GM19328 (cell line): ENCODE measurements around the gene FGR.
"Not testable (repeated sequence)": the region's sequence is repeated elsewhere in the genome, so short reads cannot be mapped to it uniquely, and the experiment has no call there.

ENCODE experiments used
- ATAC-seq: cut with Tn5 transposase; IDR thresholded peaks from one replicate; pipeline ENCODE4 v1.9.1; 2021; ENCODE audit warnings: mild to moderate bottlenecking, moderate library complexity; ENCODE audit not compliant: unreplicated experiment

Gene FGR

GRCh38 chr1:27635396-27636142 is 584 bp upstream of the FGR start:
- ATAC-seq: no peak

- no peak for ATAC-seq
Measured at GRCh38 chr1:27634177-27634984, 604 bp downstream of the FGR start.

DNA sequence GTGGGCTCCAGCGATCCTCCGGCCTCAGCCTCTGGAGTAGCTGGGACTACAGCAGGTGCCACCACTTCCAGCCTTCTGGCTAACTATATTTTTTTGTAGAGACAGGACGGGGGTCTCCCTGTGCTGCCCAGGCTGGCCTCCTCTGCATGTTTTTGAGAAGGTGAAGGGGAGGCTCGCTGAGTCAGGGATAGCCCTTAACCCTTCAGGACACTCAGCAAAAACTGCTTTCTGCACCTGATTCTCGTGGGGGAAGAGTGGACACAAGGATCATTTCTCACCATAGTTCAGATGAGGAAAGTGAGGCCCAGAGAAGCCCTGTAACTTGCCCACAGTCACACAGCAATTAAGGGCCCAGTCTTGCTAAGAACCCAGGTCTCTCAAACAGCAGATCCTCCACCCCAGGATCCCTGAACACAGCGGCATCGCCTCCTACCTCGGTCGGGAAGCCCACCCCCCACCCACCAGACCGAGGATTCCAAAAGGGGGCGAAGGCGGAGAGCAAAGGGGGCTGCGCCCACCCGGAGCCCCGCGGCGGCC is 1.3 kb downstream of the FGR start:
- no peak for ATAC-seq

GRCh38 chr1:27633298-27633610 is 1.7 kb downstream of the FGR start:
- ATAC-seq: no peak

DNA sequence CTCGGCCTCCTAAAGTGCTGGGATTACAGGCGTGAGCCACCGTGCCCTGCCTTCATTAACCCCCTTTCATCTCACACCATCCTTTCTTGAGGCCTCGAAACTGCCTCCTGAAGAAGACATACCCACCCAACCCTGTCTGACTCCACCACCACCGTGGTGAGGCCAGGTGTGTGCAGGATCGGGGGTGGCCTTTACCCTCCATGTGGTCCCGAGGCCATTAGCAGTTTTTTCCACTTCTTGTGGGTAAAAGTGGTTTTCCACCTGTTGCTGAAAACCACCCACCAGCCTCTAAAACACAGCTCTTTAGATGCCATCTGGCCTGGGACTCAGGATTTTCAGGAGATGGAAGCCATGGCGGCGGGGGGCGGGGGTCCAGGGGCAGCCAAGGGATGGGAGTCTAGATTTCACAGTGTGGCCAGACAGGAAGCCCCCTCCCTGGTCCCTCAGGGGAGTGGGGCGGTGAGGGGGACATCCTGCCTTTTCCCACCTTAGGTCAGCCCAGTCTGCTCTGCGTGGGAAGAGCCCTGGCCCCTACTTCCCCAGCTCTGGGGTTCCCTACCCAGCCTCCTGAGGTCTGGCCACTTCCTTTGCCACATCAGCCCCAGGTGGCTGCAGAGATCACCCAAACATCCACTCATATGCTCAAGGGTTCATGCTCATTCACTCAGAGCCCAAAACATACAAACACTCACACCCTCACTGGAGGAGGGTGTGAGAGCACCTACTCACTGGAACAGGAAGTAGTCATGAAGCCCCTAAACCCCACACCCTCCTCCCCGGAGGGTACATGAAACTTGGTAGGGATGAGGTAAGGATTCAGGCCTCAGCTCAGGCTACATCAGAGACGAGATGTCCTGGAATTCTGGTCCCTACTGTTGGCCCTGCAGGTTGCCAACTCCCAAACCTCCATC is 2.3 kb downstream of the FGR start:
- no peak for ATAC-seq

DNA sequence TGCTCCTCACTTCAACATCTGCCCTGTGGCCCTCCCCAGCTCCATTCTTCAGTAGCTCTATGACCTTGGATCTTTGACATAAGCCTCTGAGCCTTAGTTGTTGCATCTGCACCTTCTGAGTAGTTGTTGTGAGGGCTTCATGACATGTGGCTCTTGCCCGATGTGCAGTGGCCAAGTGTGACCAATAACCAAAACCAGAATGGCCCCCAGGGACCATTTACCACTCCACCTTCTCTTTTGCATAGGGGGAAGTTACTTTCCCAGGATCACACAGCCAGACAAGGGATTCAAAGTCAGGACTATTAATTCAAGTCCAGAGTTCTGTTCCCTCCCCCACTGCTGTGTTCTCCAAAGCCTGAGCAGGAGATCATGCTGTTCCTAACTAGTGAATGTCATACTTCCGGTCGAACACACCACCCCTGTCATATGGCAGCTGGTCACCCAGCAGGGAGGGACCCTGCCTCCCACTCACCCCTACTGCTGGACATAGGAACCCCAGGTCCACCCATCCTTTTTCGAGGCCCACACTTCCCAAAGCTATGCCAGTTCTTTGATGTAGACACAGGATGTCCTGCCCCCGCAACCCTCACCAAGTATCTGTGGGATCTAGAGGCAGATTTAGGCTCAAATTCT is 4.0 kb downstream of the FGR start:
- no peak for ATAC-seq

DNA sequence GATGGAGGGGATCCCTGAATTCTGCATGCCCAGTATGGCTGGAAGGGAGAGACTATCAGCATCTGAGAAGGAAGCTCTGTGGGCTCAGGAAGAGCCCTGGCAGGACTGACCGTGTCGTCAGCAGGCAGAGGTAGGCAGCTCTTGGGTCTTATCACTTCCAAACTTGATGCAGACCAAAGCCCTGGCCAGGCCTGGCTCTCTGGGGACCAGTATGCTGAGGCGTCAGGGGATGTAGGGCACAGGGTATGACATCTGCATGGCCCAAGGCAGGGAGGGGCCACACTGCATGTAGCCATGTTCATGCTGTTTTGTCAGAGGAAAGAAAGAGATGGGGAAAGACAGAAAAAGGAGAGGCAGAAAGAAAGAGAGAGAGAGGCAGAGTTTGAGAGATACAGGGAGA is 6.3 kb downstream of the FGR start:
- ATAC-seq: no peak

DNA sequence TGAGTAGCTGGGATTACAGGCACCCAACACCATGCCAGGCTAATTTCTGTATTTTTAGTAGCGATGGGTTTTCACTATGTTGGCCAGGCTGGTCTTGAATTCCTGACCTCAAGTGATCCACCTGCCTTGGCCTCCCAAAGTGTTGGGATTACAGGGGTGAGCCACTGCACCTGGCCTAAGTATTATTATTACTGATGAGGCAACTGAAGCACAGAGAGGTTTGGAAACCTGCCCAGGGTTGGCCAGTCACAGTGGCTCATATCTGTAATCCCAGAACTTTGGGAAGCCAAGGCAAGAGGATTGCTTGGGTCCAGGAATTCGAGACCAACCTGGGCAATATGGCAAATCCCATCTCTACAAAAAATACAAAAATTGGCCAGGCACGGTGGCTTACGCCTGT is 7.3 kb downstream of the FGR start:
- not testable (repeated sequence) for ATAC-seq

DNA sequence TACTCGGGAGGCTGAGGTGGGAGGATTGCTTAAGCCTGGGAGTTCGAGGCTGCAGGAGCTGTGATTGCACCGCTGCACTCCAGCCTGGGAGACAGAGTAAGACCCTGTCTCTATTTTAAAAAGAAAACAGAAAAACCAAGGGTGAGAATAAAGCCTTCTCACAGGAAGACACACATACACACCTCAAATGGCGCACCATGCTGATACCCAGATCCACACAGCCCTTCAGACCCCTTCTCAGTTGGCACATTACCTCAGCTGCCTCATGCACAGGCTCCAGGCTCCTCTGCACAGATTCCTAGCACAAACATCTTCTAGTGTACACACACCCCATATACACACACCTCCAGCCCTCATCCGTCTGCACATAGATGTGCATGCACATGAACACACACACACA is 7.9 kb downstream of the FGR start:
- ATAC-seq: no peak

- no peak for ATAC-seq
Measured at GRCh38 chr1:27626031-27626935, 8.7 kb downstream of the FGR start.

GRCh38 chr1:27624467-27625178 is 10.4 kb downstream of the FGR start:
- ATAC-seq: no peak

GRCh38 chr1:27623327-27624212 is 11.4 kb downstream of the FGR start:
- no peak for ATAC-seq

- no peak for ATAC-seq
Measured at GRCh38 chr1:27622828-27623227, 12.2 kb downstream of the FGR start.

GRCh38 chr1:27621051-27621920 is 13.7 kb downstream of the FGR start:
- no peak for ATAC-seq

GRCh38 chr1:27619782-27620438 is 15.1 kb downstream of the FGR start:
- ATAC-seq: not testable (repeated sequence)

DNA sequence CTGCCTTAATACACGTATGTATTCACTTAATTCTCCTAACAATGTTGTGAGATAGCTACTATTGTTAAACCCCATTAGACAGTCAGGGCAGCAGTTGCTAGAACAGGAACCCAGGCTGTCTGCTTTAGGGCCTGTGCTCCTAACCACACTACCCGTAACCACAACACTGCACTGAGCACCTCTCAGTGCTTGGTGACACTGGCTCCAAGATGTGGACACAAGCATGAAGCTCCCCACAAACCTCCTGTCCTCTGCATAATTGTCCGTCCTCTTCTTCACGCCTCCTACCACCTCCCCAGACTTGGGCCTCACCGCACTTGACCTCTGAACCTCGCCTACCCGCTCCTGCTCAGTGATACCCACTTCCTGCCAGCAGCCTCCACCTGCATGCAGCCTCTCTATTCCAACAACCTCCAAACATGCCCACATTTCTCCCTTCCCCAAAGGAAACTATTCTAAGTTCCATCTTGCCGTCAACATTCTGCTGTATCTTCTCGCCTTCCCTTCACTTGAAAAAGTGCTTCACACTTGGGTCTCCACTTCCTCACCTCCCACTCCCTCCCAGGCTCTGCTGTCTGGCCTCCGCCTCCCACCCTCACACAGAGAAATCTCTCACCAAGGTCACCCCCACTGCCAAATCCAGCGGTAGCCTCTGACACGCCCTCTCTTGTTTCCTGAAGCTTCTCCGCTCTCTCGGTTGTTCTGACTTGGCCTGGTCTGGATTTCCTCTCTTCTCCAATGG is 16.5 kb downstream of the FGR start:
- no peak for ATAC-seq
